ENCODE measurements around the gene FAM149A. TPM values are rescaled to one million over a fixed set of nuclear protein-coding genes. Genes with fewer than 3 reads are reported as not detected.
A peak's percentile ranks its signal among the peaks of the same experiment; 100 is the strongest.

Gene FAM149A
- polyA plus RNA-seq, 1 donor (not counting 4 experiments of a cell fraction or from before 2014, with no cell fraction given), result 0.41 TPM

GRCh38 chr4:186149872-186150271 is 45.4 kb downstream of the FAM149A start:
- dilution Hi-C loops (cut with MboI; ENCODE audit: extremely low pct_ligation_motif_present, low sequenced_read_pairs), result no loop called here
- H4K20me1 ChIP-seq (ENCODE audit: control insufficient read depth, extremely low read depth, insufficient read depth, low read length), result no peaks in the 10 kb centered on the region
- H3K9me1 ChIP-seq (ENCODE audit: control insufficient read depth, extremely low read depth, insufficient read depth, low read length), result no peaks in the 10 kb centered on the region

GRCh38 chr4:186150926-186151325 is 46.4 kb downstream of the FAM149A start:
- no peaks in the 10 kb centered on the region for H3K36me3 ChIP-seq (ENCODE audit: control insufficient read depth in 2 of 2, extremely low read depth in 1 of 2, insufficient read depth in 2 of 2, low read length in 2 of 2)
- DNase-seq (ENCODE audit: low read depth, low spot score), result no peak
- H3K79me2 ChIP-seq (ENCODE audit: control insufficient read depth, insufficient read depth, low read length), result no peaks in the 10 kb centered on the region

More at GRCh38 chr4:186149872-186150271, 45.4 kb downstream of the FAM149A start:
- Histone ChIP-seq H3K79me2 (ENCODE audit: control insufficient read depth, insufficient read depth, low read length) (no peaks in the 10 kb centered on the region), H3K36me3 (ENCODE audit: control insufficient read depth in 2 of 2, extremely low read depth in 1 of 2, insufficient read depth in 2 of 2, low read length in 2 of 2) (no peaks in the 10 kb centered on the region), H2AFZ (ENCODE audit: control insufficient read depth, low read length) (no peak overlapping the region), H3K27ac (ENCODE audit: control insufficient read depth, insufficient read depth, low read length) (no peak overlapping the region), H3K4me2 (ENCODE audit: control insufficient read depth, extremely low read depth, insufficient read depth, low read depth, low read length) (no peak overlapping the region), H3K9ac (ENCODE audit: control insufficient read depth, extremely low read depth, insufficient read depth, low read length) (no peak overlapping the region), H3K27me3 (ENCODE audit: control insufficient read depth, extremely low read depth, insufficient read depth, low read length) (peaks cover 8% of the 10 kb centered on the region), H3K9me3 (ENCODE audit: control insufficient read depth, low read depth, low read length) (no peaks in the 10 kb centered on the region), H3K4me1 (ENCODE audit: control insufficient read depth, extremely low read depth, insufficient read depth, low read length) (peaks cover 2% of the 10 kb centered on the region), H3K4me3 (ENCODE audit: control insufficient read depth in 2 of 3, extremely low read depth in 1 of 3, insufficient read depth in 2 of 3, low read depth in 1 of 3, low read length in 3 of 3) (no peak overlapping the region)
- FAIRE-seq, result no peak
- TF ChIP-seq EZH2 (IDR thresholded peaks at IDR 0.05; ENCODE audit: low read length) (no peak), CTCF (optimal IDR thresholded peaks at IDR 0.05 in 1 of 3, IDR thresholded peaks at IDR 0.05 in 1 of 3, conservative IDR thresholded peaks at IDR 0.05 in 1 of 3; ENCODE audit: extremely low read depth in 1 of 3, insufficient read depth in 2 of 3, low read length in 3 of 3) (peak in 2 of 3 experiments; percentile 51 to 58)
- DNase-seq (ENCODE audit: low read depth, low spot score), result no peak

More at GRCh38 chr4:186150926-186151325, 46.4 kb downstream of the FAM149A start:
- H3K9me1 ChIP-seq (ENCODE audit: control insufficient read depth, extremely low read depth, insufficient read depth, low read length), result no peaks in the 10 kb centered on the region
- H3K27me3 ChIP-seq (ENCODE audit: control insufficient read depth, extremely low read depth, insufficient read depth, low read length), result no peaks in the 10 kb centered on the region
- no peaks in the 10 kb centered on the region for H4K20me1 ChIP-seq (ENCODE audit: control insufficient read depth, extremely low read depth, insufficient read depth, low read length)
- no peaks in the 10 kb centered on the region for H3K9me3 ChIP-seq (ENCODE audit: control insufficient read depth, low read depth, low read length)
- no peak overlapping the region for H3K4me2 ChIP-seq (ENCODE audit: control insufficient read depth, extremely low read depth, insufficient read depth, low read depth, low read length)
- TF ChIP-seq CTCF (optimal IDR thresholded peaks at IDR 0.05 in 1 of 3, IDR thresholded peaks at IDR 0.05 in 1 of 3, conservative IDR thresholded peaks at IDR 0.05 in 1 of 3; ENCODE audit: extremely low read depth in 1 of 3, insufficient read depth in 2 of 3, low read length in 3 of 3) (no peak), EZH2 (IDR thresholded peaks at IDR 0.05; ENCODE audit: low read length) (no peak)
- dilution Hi-C loops (cut with MboI; ENCODE audit: extremely low pct_ligation_motif_present, low sequenced_read_pairs), result no loop called here
- FAIRE-seq, result no peak
- H2AFZ ChIP-seq (ENCODE audit: control insufficient read depth, low read length), result no peak overlapping the region
- no peak overlapping the region for H3K27ac ChIP-seq (ENCODE audit: control insufficient read depth, insufficient read depth, low read length)
- no peak overlapping the region for H3K9ac ChIP-seq (ENCODE audit: control insufficient read depth, extremely low read depth, insufficient read depth, low read length)
- no peak overlapping the region for H3K4me3 ChIP-seq (ENCODE audit: control insufficient read depth in 2 of 3, extremely low read depth in 1 of 3, insufficient read depth in 2 of 3, low read depth in 1 of 3, low read length in 3 of 3)
- no peaks in the 10 kb centered on the region for H3K4me1 ChIP-seq (ENCODE audit: control insufficient read depth, extremely low read depth, insufficient read depth, low read length)

Measured in keratinocyte (primary cell).